HUES48 (cell line): Measurements from ENCODE around the gene MLLT11.

Source experiments
- H3K27ac ChIP-seq: one replicate; pipeline ENCODE4 v1.7.0; 2013; ENCODE audit warnings: low read depth, low read length, inconsistent platforms
- H3K27me3 ChIP-seq: 2 replicates; pipeline ENCODE4 v1.6.1; 2013; ENCODE audit warnings: mild to moderate bottlenecking, low read length; ENCODE audit not compliant: control insufficient read depth, insufficient read depth
- H3K36me3 ChIP-seq: 2 replicates; pipeline ENCODE4 v1.6.1; 2013; ENCODE audit warnings: low read length; ENCODE audit not compliant: control insufficient read depth, insufficient read depth
- H3K4me1 ChIP-seq: 2 replicates; pipeline ENCODE4 v1.6.1; 2013; ENCODE audit warnings: mild to moderate bottlenecking, low read length; ENCODE audit not compliant: control insufficient read depth, insufficient read depth
- H3K4me3 ChIP-seq: 2 replicates; pipeline ENCODE4 v1.5.1; 2013; ENCODE audit warnings: mild to moderate bottlenecking, low read depth, low read length
- H3K9ac ChIP-seq: 2 replicates; pipeline ENCODE4 v1.6.1; 2013; ENCODE audit warnings: mild to moderate bottlenecking, low read depth, low read length, moderate library complexity
- H3K9me3 ChIP-seq: 2 replicates; pipeline ENCODE4 v1.6.1; 2013; ENCODE audit warnings: low read length; ENCODE audit not compliant: control insufficient read depth, insufficient read depth

The MLLT11 gene

DNA sequence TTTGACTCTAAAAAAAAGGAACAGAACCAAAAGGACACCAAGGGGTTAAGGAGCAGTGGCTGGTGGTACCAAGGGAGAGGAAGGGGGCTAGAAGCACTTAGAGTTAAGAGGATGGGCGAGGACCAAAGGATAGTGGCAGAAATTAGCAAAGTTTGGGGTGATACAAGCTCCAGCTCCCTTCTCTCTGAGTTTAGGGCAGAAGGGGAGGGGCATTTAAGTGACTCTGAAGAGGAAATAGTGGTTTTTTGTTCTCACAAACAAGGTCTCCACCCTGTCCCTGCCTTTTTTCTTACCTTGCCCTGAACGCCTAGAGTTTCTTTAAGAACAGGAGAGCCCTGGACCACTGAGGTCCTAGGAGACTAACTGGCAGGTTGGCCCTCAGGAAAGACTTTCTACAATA is 4.0 kb upstream of the MLLT11 start:
- H3K9ac ChIP-seq = no peak overlapping the region; the same call in 1 of the 2 replicates
- no peaks in the 10 kb centered on the region for H3K27me3 ChIP-seq
- peaks cover 13% of the 10 kb centered on the region for H3K4me1 ChIP-seq
- H3K4me3 ChIP-seq = no peak overlapping the region
- H3K27ac ChIP-seq = no peak overlapping the region
- H3K36me3 ChIP-seq = peaks cover 57% of the 10 kb centered on the region
- no peaks in the 10 kb centered on the region for H3K9me3 ChIP-seq

DNA sequence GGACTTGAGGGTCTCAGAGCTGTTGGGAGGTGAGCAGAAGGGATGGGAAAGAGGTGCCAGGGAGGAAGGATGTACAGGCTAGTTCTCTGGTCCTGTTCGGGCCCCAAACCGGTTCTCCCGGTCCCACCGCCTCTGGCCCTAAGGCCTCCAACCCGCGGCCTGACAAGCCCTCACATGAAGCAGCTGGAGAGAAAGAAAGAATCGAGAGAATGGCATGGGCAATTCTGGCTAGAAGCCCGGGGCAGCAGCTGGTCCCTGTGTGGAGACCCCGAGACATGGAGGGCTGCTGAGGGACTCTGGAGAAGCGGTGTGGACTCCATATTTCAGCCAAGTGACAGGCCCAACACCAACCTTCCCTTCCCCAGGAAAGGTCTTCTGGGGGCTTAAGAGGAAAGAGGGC is 1.5 kb upstream of the MLLT11 start:
- H3K9me3 ChIP-seq = no peaks in the 10 kb centered on the region
- peaks cover 37% of the 10 kb centered on the region for H3K36me3 ChIP-seq
- H3K4me3 ChIP-seq = peak overlapping the region; percentile 93
- no peaks in the 10 kb centered on the region for H3K27me3 ChIP-seq
- H3K9ac ChIP-seq = peak overlapping the region; percentile 84
- H3K4me1 ChIP-seq = peaks cover 27% of the 10 kb centered on the region
- peak overlapping the region; percentile 92 for H3K27ac ChIP-seq

DNA sequence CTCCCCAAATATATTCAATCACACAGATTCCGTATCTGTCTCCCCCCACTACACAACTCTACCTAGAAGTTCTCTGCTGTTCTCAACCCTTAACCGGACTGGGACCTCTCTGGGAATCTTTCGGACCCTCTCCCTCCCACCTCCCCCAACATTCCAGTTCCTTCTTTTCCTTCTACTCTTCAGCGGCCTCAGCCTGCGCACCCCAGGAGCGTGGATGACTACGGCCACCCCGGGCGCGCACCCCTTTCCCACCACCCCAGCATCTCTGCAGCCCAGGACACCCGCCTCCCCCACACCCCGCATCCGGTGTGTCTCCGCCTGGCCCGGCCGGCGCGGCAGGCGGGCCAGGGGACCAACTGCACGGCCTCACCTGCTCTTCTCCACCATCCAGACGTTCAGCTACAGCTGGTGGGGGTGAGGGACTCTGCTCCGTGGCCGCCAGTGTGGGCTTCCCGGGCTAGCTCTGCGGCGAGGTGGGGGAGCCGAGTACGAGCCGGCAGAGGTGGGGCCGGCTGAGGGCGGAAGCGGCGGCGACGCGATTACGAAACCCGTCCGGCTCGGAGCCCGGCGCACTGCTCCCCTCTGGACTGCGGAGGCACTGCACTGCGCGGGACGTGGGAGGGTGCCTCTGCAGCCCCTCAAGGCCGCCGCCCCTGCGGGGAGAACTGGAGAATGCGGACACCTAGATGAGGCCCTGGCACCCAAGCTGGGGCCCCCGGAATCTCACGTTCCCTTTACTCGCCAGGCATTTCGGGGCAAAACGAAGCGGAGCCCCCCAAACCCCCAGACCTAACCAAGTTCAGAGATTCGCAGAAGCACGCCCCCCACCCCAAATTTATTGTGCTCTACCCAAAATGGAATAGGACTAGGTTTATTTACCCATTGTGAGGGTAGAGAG is 839 bp upstream of the MLLT11 start, which contains the start of gene CDC42SE1:
TSS of gene CDC42SE1 (minus strand) at position 514 of the 898 bp plus-strand sequence. CDS start 3,892 bp downstream, outside the sequence.
- Histone ChIP-seq H3K4me1 (peaks cover 28% of the 10 kb centered on the region), H3K27me3 (no peaks in the 10 kb centered on the region), H3K36me3 (peaks cover 30% of the 10 kb centered on the region), H3K4me3 (peak within 1 kb of the TSS; percentile 93), H3K27ac (peak within 1 kb of the TSS; percentile 92), H3K9me3 (no peaks in the 10 kb centered on the region), H3K9ac (peak within 1 kb of the TSS; percentile 84)

DNA sequence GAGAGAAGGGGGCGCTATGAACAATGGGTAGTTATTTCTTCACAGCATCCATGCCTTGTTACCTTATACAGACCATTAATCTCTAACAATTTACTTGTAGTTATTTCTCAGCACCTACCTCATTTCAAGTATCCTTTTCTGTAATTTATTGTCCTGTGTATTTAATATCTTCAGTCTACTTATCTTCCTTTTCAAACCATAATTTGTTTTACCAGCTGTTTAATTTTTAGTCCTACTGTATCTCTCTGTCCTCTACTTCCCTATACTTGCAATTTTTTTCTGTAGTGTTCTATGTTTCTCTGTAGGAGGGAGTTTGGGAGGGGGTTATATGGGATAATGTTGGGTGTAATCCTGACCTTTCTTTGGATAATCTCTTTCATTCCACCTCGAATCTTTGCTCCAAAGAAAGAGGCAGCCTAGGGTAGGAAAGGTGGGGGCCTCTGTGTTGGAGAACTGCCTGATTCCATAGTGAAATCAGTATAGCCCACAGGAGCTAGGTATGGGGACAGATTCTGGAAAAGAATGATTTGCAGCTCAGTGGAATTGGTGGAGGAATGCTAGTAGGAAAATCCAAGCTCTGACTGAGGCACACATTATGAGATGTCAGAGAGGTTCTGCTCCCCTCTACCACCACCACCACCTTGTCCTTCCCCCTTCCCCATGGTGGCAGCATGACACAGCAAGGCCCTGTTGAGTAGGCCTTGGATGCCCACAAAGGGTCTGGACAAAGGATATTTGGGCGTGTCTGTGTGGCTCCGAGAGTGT is 642 bp downstream of the MLLT11 start:
- Histone ChIP-seq H3K4me3 (peak overlapping the region; percentile 93), H3K36me3 (peaks cover 17% of the 10 kb centered on the region), H3K4me1 (peaks cover 31% of the 10 kb centered on the region), H3K27me3 (no peaks in the 10 kb centered on the region), H3K27ac (peak overlapping the region; percentile 92), H3K9me3 (no peaks in the 10 kb centered on the region), H3K9ac (peak overlapping the region; percentile 84)

GRCh38 chr1:151061704-151062103 is 1.5 kb downstream of the MLLT11 start:
- no peaks in the 10 kb centered on the region for H3K9me3 ChIP-seq
- H3K27me3 ChIP-seq = no peaks in the 10 kb centered on the region
- H3K4me1 ChIP-seq = peaks cover 28% of the 10 kb centered on the region
- H3K27ac ChIP-seq = peak overlapping the region; percentile 92
- peaks cover 13% of the 10 kb centered on the region for H3K36me3 ChIP-seq
- H3K9ac ChIP-seq = peak overlapping the region; percentile 84; the same call in 1 of the 2 replicates
- H3K4me3 ChIP-seq = peak overlapping the region; percentile 93

DNA sequence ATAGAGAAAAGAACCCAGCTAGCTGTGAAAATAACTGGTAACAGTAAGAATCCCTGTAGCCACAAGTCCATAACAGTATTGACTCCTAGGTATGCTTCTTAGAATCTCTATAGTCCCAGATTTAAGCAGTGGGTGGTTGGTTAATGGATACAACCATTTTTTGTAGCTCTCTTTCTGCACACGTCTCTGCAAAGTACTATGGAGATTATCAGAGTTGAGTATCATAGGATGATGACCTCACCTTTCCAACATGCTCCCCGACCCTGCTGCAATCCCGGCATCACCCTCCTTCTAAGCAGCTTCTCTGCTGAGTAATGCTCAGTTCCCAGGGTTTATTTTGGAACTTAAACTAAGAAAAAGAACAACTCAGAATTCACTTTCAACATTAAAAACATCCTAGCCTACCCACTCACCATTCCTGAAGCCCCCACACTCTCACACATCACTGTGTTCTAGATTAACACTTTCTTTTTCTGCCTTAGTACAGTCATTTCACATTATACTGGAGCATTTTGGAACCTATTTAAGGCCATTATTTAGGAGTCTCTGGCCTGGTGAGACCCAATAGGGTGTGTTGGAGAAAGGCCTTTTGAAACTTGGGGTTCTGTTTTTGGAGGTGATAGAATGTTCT is 2.7 kb downstream of the MLLT11 start:
- Histone ChIP-seq H3K36me3 (peaks cover 21% of the 10 kb centered on the region), H3K4me3 (no peak overlapping the region), H3K9ac (no peak overlapping the region), H3K4me1 (peaks cover 24% of the 10 kb centered on the region), H3K9me3 (no peaks in the 10 kb centered on the region), H3K27ac (peak overlapping the region; percentile 44), H3K27me3 (no peaks in the 10 kb centered on the region)

- Histone ChIP-seq H3K27me3 (no peaks in the 10 kb centered on the region), H3K36me3 (peaks cover 27% of the 10 kb centered on the region), H3K27ac (no peak overlapping the region), H3K9me3 (no peaks in the 10 kb centered on the region), H3K4me1 (peaks cover 18% of the 10 kb centered on the region; the same call in 1 of the 2 replicates), H3K4me3 (no peak overlapping the region), H3K9ac (no peak overlapping the region)
These were observed 5.0 kb downstream of the MLLT11 start for GRCh38 chr1:151065089-151065645.

GRCh38 chr1:151067185-151067584 is 7.0 kb downstream of the MLLT11 start:
- Histone ChIP-seq H3K27ac (no peak overlapping the region), H3K9me3 (no peaks in the 10 kb centered on the region), H3K4me3 (no peak overlapping the region), H3K27me3 (no peaks in the 10 kb centered on the region), H3K4me1 (peaks cover 9% of the 10 kb centered on the region; the same call in 1 of the 2 replicates), H3K36me3 (peaks cover 27% of the 10 kb centered on the region), H3K9ac (no peak overlapping the region)

DNA sequence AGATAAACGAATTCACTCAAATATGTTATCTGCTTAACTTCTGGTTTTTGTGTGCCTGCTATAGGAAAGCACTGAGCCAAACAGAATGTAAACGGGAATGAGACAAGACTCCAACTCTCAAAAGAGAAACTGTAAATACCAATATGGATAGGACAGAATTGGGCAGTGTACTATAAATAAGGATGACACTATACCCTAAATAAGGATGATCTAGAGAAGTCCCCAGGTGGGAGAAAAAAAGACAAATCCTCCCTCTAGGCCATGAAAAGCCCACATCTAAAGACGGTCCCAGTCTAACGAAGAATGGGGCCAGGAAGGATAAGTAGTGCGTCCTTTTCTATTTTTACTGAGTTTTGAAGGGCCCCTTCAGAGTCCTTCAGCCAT is 8.9 kb downstream of the MLLT11 start:
- peaks cover 4% of the 10 kb centered on the region; the same call in 1 of the 2 replicates for H3K4me1 ChIP-seq
- no peak overlapping the region for H3K9ac ChIP-seq
- H3K36me3 ChIP-seq = peaks cover 23% of the 10 kb centered on the region
- H3K27me3 ChIP-seq = no peaks in the 10 kb centered on the region
- H3K4me3 ChIP-seq = no peak overlapping the region
- H3K27ac ChIP-seq = peak overlapping the region; percentile 46
- H3K9me3 ChIP-seq = no peaks in the 10 kb centered on the region

GRCh38 chr1:151070474-151071276 is 10.5 kb downstream of the MLLT11 start, which contains the start of gene GABPB2:
TSS of gene GABPB2 (plus strand) at chr1:151070761. CDS start at chr1:151088190, 17,429 bp downstream.
- no peaks in the 10 kb centered on the region for H3K4me1 ChIP-seq
- H3K4me3 ChIP-seq = peak within 1 kb of the TSS; percentile 83
- no peaks in the 10 kb centered on the region for H3K9me3 ChIP-seq
- H3K27me3 ChIP-seq = no peaks in the 10 kb centered on the region
- peak within 1 kb of the TSS; percentile 100 for H3K27ac ChIP-seq
- H3K36me3 ChIP-seq = peaks cover 23% of the 10 kb centered on the region
- H3K9ac ChIP-seq = peak within 1 kb of the TSS; percentile 97
